ENCODE measurements around the gene ADCY5.

The ADCY5 gene

DNA sequence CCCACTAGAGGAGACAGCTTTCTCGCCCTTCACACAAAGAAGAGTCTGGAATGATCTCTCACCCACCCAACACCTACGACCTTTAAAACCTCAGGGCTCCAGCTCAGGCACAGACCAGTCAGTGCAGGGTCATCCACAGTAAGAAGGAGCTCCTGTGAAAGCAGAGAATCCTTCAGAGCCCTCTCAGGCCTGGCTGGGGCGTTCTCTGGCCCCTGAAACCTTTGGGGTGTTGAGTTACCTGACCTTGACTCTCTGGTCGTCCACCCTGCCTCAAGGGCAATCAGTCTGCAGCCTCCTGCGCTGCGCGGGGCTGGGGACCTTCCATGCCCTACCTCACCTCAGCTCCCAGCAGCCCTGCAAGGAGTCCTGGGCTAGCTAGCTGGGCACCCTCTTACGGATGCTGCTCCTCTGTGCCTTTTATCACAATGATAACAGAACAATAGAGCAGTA lies 106.2 kb downstream of the ADCY5 start:
- DNase-seq (ENCODE audit: low read depth in 2 of 2) = no peak

DNA sequence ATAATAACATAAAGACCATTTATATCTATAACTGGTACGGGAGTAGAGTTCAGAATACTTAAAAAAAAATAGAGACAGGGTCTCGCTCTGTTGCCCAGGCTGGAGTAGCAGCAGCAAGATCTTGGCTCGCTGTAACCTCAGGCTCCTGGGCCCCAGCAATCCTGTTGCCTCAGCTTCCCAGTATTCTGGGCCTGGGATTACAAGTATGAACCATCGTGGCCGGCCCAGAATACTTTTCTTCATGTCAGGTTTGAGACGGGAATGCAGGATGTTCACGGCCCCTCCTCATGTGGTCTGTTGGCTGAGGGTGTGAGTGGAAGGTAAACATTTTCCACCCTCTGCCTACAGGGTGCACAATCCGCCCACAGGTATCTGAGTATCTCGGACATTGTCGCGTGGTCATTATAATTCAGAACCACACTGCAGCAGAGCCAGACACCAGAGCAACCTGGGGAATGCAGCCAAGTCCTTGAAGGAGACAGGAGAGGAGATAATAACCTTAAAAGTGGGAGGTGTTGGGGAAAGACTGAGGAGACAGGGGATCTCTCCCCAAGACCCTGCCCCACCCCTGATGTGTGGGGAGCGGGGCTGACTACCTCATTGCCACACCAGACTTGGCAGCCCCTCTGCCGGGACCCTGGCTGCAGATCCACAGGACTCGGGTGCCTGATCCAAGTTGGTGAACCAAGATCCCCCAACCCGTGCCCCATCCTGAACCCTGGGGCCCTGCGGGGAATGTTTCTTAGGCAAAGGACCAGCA lies 106.8 kb downstream of the ADCY5 start:
- DNase-seq (ENCODE audit: low read depth in 2 of 2) = no peak

DNA sequence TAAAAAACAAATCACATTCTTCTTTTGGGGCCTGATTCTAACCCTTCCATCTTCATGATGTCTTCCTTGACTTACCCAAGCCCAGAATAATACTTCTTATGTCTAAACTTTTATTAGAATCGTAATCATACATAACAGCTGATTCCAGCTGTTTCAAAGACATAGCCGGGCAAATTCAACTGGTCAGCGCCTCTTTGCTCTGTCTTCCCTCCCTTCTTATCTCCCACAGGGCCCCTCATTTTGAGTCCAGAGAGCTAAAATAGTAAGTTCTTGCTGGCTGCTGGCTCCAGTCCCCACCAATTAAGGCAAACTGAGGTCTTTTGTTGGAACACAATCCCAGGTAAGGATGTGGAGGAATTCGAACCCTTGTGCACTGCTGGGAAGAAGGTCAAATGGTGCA lies 108.6 kb downstream of the ADCY5 start:
- DNase-seq (ENCODE audit: low read depth in 2 of 2) = no peak

DNA sequence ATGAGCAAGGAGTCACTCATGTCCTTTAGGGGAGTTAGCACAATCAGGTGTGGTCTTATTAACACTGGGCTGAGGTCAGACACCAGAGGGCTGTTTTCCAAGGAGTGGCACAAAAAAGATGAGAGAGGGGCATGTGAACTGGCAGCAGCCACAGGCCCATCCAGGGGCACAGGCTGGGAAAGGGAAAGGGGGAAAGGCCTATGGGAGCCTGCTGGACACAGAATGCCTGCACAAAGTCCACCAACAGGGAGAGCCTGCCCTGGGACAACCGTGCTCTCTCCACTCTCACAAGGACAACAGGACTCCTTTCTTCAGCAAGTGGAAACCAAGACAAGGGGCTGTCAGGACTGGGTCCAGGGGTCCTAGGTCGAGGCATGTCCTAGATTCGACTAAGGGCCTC lies 109.6 kb downstream of the ADCY5 start:
- DNase-seq (ENCODE audit: low read depth in 2 of 2) = no peak

DNA sequence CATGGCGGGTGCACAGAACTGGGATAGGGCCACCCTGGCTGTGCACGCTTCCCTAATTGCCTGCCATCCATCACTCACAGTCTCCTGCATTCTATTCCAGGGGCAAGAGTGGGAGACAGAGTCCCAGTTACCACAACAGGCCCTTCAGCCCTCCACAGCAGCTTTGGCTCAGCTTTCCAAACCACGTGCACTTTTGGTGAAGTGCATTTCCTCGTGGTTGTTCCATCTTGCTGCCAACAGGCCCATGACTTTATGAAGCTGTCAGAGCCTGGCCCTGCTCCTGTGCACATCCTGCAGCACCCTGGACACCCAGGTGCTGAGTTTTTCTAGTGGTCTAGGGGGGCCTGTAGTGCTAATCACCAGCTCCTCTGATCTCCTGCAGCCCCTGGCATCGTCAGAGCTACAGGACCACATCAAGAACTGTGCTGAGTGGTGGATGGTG lies 110.2 kb downstream of the ADCY5 start:
- no peak for DNase-seq (ENCODE audit: low read depth in 2 of 2)

DNA sequence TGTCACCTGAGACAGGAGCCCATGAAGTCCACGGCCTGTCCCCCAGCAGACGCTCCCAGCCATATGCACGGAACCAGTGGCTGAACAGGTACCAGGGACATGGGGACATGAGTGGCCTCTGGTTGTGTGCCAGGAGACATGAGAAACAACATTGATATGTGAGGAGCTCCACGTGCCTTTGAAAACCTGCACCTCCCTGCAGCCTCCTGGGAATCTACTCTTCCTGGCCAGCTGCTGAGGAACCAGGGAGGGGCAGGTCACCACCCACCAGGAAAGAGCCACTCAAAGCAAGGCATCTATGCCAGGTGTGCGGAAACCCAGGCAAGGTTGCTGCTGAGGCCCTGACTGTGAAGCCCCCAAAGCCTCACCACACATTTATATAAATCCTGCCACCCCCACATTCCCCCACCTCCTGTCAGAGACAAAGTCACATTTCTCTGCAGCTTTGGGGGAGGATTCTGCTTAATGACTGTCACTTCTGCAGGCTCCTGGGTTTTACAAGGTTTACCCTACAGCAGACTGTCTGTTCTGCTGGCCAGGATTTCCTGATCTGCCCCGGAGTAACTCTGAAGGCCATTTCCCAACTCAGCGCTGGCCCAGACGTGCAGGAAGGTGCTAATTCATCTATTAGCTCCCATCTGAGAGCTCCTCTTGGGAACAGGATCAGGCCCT lies 110.8 kb downstream of the ADCY5 start:
- DNase-seq (ENCODE audit: low read depth in 2 of 2) = no peak

DNA sequence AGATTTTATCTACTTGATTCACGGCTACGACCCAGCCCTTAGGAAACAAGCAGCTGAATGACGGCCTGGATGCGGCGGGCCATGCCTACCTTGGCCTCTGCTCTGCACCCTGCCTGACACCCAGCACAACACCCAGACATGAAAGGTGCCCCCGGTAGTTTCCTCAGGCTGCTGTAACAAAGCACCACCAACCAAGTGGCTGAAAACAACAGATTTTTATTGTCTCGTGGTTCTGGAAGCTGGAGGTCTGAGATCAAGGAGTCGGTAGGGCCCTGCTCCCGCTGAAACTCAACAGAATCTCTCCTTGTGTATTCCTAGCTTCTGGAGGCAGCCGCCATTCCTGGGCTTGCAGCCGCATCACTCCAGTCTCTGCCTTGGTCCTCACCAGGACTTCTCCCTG lies 111.7 kb downstream of the ADCY5 start:
- DNase-seq (ENCODE audit: low read depth in 2 of 2) = no peak

DNA sequence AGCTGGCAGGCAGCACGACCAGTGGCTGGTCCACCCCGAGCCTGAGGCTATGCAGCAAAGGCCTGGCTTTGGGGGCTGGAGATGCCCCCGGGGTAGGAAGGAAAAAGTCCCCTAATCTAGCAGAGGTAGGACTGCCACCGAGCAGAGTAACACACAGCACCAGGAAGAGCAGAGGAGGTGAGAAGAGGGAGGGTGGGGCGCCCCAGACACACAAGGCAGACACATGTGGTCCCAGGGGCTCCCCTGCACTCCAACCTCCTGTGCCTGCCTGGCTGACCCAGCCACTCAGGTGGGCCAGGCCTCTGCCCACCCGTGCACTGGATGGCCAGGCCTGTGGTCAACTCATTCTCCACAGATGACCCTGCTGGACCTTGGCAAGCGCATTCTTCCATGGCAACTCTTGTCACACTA lies 112.4 kb downstream of the ADCY5 start:
- no peak for DNase-seq (ENCODE audit: low read depth in 2 of 2)

DNA sequence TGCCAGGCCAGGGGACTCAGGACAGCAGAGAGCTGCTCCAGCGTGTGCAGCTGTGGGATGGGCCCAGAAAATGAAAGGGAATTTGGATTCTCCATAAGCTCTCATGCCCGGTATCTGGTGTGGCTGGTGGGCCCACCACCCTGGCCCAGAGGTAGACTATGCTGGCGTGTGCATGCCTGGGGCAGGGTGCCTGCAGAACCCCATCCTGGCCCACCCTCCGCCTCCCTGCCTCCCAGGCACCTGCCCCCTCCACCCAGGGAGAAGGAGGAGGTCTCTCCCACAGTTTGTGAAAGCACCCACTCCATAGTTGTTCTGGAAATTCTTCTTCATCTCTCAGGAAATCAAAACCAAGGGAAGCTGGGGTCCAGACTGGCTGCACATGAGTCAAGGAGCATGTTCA lies 112.9 kb downstream of the ADCY5 start:
- no peak for DNase-seq (ENCODE audit: low read depth in 2 of 2)

DNA sequence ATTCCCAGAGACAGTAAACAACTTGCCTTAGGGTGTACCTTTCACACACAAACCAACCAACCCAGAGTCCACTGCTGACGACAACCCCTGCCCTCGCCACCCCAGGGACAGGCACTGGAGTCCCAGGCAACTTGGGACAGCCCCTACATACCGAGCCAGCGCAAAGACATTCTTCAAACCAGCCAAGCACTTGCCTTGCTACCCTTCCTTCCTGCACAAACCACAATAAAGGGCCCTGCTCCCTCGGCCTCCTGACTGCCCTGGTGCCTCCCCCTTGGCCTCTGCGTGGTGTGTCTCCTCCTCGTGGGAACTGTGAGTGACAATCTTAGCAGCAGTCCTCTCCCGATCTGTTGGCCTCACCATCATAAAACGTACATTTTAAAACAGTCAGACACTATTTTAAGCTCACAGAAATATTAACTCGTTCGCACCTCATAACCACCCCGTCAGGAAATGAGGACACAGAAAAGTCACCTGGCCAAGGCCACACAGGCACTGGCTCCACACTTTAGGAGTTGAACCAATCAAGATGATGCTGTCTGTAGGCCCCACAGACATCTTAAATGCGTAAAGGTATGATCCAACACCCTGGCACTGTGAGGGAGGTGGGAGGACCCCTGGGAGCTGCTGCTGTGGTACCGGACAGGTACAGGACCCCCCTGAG lies 113.8 kb downstream of the ADCY5 start:
- DNase-seq (ENCODE audit: low read depth in 2 of 2) = no peak

DNA sequence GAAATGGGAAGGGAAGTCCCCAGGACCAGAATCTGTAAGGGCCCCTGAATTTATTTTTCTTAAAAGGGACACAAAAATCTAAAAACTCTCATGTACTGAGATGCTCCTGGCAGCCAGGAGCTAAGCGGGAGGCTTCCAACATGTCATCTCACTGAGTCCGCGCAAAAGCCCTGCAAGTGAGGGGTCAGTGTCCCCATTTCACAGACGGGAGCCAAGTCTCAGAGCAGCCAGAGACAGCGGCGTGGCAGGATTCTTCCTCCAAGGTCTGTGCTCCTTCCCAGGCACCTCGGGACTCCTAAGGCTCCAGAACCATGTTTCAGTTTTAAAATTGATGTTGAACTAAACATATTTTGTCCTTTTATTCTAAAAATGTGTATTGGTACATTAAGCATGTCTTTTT lies 114.8 kb downstream of the ADCY5 start:
- no peak for DNase-seq (ENCODE audit: low read depth in 2 of 2)

DNA sequence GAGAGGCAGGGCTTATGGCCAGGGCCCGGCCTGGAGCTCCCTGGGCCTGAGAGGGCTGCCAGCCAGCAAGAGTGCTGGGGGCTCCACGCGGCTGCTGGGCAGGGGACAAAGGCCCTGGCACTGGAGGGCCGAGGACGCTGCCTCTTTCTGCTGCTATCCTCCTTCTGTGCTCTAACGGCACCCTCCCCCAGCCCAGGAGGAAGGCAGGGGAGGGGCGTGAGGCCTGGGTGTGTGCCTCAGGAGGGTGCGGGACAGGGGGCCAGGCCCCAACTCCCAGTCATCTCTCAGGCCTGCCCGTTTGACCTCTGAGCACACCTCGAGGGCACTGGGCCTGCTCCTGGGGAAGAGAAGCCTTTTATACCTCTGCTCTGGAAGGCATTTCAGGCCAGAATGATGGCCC lies 115.5 kb downstream of the ADCY5 start:
- no peak for DNase-seq (ENCODE audit: low read depth in 2 of 2)

DNA sequence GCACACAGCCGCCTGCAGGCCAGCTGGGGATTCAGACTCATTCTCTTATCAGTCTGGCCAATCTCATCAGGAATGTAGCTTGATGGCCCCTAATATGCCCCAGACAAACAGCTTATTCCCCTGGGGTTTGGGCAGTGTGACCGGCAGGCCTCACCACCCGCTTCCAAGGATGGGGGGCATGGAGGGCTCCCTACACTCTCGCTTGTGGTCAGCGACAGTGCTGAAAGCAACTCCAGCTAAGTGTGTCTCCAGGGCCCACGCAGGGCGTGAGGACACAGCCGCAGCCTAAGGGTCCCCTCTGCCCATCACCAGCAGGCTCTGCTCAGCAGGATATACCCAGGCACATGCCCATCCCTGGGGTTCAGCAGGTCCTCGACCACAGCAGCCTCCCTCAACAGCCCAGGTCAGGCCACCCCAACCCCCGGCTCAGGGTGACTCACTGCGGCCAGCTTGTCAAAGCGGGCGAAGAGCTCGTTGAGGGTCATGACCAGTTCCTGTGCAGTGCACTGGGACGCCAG lies 116.7 kb downstream of the ADCY5 start:
- DNase-seq (ENCODE audit: low read depth in 2 of 2) = no peak

DNA sequence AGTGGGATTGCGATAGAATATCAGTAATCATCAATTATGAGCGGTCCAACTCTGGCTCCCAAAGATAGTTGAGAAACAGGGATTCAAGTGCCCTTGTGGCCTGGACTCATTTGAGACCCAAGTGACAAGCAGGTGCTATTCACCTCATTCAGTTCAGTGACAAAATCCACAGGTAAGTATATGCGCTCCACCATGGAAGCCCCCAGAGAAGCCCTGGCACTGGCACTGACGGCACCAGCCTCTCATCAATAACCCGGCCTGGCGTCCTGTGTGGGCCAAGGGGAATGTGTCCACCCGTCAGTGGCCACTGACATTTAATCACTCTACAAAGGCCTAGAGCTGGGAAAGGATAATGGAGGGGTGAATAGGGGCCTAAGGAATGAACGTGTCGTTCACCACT lies 117.2 kb downstream of the ADCY5 start:
- DNase-seq (ENCODE audit: low read depth in 2 of 2) = no peak

DNA sequence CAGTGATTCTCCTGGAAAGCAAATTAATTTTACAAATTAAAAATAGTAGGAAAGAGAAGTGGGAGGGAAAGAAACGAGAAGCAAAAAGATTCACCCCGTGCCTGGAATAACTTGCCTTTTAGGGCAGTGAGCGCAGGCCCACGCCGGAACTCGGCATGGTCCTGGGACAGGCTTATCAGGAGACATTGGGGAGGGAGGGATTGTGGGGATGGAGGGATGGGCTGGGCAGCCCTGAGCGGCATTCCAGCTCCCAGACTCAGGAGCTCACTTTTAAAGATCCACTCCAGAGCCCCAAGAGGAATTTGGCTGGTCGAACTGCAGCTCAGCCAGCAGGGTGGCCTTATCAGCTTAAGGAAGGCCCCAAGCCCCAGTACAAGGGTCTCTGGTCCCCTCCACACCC lies 117.9 kb downstream of the ADCY5 start:
- DNase-seq (ENCODE audit: low read depth in 2 of 2) = no peak

DNA sequence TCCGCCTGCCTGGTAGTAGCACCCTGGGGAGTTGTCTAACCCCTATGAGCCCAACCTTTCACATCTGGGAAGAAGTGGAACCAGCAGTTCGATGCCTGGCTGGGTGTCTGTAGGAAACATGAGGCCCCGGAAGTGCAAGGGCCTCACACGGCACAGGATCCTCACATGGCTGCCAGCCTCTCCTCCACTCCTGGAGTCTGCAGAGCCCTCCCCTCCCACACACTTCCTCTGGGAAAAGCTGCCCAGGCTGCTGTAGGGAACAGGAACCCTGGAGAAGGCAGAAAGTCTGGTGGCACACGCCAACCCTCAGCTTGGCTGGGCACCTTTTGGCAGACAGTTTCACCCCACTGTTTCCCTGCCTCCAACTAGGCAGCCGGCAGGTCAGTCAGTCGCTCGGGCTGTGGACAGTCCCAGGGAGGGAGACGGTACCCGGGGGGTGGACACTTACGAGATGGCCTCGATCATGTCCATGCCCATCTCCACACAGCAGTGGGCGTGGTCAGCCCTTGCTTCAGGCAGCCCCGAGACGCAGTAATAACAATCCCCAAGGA lies 118.4 kb downstream of the ADCY5 start:
- no peak for DNase-seq (ENCODE audit: low read depth in 2 of 2)

DNA sequence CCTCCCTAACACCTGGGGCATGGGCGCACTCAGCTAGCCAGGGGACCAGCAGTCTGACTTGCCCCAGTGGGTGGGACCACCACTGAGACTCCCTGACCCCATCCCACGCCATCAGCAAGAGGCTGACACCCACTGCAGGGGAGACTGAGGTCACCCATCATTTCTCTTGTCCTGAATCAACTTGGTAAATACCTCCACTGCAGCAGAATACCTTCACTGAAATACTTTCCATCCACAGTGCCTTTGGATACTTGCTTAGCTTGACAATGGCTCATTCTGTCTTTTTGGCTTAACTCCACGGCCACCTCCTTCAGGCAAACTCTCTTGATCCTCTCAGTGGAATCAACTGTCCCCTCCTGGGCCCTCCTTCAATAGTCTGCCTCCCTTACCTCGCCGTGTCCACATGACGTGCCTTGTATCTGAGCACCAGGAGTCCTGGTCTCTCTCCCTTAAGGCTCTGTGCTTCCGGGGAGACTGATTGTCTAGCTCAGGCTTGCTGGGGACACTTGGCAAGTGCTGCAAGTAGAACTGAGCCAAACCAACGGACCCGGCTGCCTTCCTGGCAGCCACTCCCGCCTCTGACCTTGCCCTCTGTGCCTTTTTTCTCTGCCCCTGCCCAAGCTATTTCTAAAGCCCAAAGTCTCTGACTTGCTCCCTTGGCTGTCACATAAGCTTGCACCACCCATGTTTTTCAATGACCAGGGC lies 119.1 kb downstream of the ADCY5 start:
- DNase-seq (ENCODE audit: low read depth in 2 of 2) = no peak

DNA sequence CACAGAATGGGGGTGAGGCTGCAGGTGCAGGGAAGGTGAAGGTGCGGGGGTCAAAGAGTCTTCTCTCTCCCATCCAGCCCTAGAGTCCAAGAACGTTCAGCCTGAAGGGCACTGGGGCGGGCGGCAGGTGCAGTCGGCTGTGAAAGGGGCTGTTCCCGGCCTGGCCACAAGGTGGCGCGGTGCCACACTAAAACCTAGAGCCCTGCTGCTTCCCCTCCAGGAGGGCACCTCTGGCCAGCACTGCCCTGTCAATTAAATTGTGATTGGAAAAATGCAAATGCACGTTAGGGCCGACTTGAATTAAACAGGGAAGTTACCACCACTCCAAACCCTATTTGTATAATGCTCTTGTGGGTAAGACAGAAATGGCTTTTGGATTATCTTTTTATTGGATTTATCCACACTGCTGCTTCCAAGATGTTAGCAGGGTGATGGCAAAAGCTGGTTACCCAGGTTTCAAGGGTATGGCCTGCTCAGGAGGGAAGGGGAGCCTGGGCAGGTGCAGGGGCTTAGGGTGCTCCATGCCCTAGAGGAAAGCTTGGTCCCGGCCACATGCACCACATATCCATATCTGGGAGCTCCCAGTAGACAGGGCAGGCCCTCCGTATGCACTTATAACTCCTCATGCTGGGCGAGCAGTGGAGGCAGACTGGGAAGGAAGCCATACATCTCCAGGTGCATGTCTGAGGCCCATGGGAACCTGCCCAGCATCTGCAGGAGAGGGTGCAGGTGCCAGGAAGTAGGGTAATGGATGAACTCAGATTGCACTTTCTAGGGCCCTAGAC lies 119.8 kb downstream of the ADCY5 start:
- DNase-seq (ENCODE audit: low read depth in 2 of 2) = peak; percentile 59 to 71

DNA sequence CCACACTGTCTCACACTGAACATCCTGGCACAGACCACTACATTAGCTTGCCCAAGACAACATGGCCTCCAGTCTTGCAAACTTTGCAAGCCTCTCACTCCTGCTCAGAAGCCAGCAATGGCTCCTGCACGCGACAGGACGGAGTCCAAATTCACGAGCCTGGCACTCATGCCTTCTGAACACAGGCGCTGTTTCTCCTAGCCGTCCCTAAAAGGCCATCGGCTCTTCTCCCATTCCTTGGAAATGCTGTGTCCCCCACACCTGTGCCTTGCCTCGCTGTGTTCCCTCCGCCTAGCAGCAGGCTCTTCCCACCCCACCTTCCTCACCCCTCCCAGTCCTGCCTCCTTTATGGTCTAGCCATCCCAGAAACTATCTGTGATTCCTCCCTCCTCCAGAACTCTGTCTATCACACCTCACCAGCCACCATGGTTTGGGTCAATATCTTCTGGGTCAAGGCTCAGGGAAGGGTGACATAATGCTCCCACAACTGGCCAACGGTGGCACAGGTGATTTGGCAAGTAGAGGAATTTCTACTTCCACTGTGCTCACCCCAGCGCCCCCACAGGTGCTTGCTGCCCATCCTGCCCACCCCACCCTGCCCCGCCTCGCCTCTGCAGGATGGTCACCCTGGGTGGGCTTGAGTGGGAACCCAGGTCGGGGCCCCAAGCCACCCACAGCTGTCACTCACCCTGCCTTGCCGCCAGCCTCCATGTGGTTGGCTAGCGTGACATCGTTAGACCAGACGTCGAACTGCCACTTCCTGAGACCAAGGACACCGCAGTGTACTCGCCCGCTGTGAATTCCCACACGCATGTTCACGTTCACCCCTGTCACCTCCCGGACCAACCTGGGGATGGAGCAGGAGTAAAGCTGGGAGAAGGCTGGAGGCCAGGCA lies 120.7 kb downstream of the ADCY5 start:
- DNase-seq (ENCODE audit: low read depth in 2 of 2) = no peak

DNA sequence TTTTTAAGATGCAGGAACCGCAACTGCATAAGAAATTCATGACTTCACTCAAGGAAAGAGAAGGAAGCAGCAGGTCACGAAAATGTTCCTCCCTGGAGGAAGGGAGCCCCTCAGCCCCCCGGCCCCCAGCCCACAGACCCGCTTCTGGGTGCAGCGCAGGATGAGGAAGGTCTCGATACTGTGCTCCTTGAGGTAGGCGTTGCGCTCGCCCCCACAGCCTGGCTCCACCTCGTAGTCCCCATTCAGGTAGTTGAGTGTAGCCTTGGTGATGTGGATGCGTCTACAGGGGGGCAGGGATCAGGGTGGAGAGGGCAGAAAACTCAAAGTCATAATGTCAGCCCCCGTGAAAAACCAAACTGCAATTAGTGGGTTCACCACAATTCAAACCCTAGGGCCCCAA lies 121.4 kb downstream of the ADCY5 start:
- DNase-seq (ENCODE audit: low read depth in 2 of 2) = no peak

All from activated CD4-positive, alpha-beta T cell treated with anti-CD3 and anti-CD28 coated beads for 24 hours (primary cell).